Erythroblast (primary cell): ENCODE measurements around the gene EIF3M.
A peak's percentile ranks its signal among the peaks of the same experiment; 100 is the strongest.

Experiments
- DNase-seq, 2 experiments: peaks; one replicate each; lab custom pipeline; 2025; lab: John Stamatoyannopoulos, UW
- GATA1 ChIP-seq: IDR thresholded peaks from 2 replicates; pipeline ENCODE4 v1.6.1; 2011; ENCODE audit warnings: low read depth, mild to moderate bottlenecking, control low read depth, low read length, moderate library complexity
- POLR2A ChIP-seq: IDR thresholded peaks from 2 replicates; pipeline ENCODE4 v1.6.1; 2011; ENCODE audit warnings: mild to moderate bottlenecking, low read length

Gene EIF3M

DNA sequence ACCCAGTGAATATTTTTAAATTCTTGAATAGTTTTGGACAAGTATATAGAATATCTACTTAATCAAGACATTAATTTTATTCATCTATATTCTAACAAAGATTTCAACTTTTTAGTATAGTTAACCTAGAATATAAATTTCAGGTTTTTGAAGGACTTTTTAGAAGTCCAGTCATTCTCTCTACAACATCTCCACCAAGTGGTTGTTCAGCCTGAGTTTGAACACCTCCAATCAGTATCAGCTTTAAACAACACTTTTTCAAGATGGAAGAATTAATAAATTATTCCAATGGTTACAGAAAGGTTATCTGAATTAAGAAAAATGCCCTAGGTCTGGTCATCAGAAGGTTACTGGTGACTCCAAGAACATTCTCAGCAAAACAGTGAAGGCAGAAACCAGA is 31.8 kb downstream of the EIF3M start:
- peak in 1 of 2 experiments; percentile 17 for DNase-seq
- TF ChIP-seq POLR2A (no peak), GATA1 (no peak)

DNA sequence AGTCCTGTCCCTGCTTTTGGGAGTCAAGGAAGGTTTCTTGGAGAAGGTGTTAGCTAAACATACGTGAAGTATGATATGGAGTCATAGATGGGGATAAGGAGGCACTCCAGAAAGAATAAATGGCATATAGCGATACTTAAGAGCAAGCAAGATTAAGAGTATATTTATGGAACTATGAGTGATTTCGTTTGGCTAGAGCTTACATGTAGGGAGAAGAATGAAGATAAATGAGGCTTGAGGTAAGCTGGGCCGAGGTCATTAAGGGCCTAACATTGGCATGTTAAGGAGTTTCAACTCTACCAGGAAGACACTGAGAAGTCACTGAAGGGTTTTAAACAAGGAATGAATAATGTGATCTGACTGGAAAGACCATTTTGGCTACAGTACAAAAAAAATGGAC is 33.3 kb downstream of the EIF3M start:
- DNase-seq, result no peak
- no peak for TF ChIP-seq GATA1
- TF ChIP-seq POLR2A, result no peak

DNA sequence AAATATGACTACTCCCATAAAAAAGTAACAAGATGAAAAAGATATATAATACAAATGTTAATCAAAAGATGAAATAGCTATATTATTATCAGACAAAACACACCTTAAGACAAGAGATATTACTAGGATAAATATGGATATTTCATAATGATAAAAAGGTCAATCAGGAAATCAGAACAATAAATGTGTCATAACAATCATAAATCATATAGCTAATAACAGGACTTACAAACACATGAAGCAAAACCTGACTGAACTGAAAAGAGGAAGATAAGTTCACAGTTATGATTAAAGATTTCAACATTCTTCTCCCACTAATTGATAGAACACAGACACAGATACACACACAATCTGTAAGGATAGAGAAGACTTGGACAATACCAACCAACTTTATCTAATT is 47.2 kb downstream of the EIF3M start:
- TF ChIP-seq POLR2A, result no peak
- TF ChIP-seq GATA1, result no peak
- no peak for DNase-seq

DNA sequence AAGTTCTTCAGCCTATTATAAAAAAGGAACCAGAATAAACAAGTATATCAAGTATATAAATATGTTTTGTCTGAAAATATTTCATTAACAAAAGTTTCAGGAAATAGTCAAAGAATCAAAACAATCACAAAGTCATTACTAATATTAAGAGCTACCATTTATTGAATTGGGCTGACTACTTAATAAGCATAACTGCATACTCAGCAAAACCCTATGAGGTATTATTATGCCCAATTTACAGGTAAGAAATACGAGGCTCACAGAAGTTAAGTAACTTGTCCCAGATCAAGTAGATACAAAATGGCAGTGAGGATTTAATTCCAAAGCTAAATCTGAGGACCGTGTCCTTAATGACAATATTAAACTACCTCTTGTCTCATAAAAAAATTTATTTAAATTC is 52.2 kb downstream of the EIF3M start:
- DNase-seq, result no peak
- TF ChIP-seq GATA1 (no peak), POLR2A (no peak)

DNA sequence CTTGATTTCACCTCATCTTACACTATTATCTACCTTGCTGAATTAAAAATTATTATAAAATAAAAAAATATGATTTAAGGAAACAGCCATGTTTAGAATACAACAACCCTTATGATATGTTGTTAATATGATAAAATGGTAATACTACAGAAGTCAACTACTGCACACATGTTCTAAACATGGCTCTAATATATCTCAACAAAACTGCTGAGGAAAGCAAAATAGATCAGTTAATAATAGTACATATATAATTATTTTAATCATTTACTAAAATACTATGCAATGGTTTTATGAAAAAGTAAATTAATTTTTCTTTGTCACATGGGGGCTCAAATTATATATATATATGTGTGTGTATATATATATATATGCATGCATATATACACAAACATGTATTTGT is 57.7 kb downstream of the EIF3M start:
- TF ChIP-seq POLR2A (no peak), GATA1 (no peak)
- no peak for DNase-seq

DNA sequence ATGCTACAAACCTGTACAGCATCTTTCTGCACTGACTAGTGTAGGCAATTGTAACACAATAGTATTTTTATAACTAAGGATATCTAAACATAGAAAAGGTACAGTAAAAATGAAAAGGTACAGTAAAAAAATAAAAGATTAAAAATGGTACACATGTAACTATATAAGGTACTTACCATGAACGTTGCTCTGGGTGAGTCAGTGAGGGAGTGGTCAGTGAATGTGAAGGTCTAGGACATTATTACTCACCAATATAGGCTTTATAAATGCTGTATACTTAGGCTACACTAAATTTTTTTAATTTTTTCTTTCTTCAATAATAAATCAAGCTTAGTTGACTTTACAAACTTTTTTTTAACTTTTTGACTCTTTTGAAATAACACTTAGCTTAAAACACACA is 59.9 kb downstream of the EIF3M start:
- TF ChIP-seq POLR2A (no peak), GATA1 (no peak)
- DNase-seq, result no peak
